Gastrocnemius medialis (tissue), 4 donors: ENCODE data around the gene FAM181A. TPM values are rescaled to one million over a fixed set of nuclear protein-coding genes. Genes with fewer than 3 reads are reported as not detected.
A peak's percentile ranks its signal among the peaks of the same experiment; 100 is the strongest.

Experiments
- ATAC-seq, 2 donors: fragments of 150-250 bp; one replicate each; pipeline ENCODE4 v1.9.1; 2016
- DNase-seq, 2 donors: peaks; one replicate each; pipeline ENCODE4 v3.0.0-alpha.2; 2019
- H3K27ac ChIP-seq, 4 donors: fragments of 200-600 bp; sonication (generic); 1 replicate in 1 of 4; 2 replicates in 3 of 4; pipeline ENCODE4 v1.5.1; 2016 to 2018; ENCODE audit warnings: mild to moderate bottlenecking in 2 of 4, moderate library complexity in 1 of 4
- H3K27me3 ChIP-seq, 3 donors: fragments of 200-600 bp; sonication (generic) in 2 of 3; 1 replicate in 1 of 3; 2 replicates in 2 of 3; pipeline versions ENCODE4 v1.5.1 to v1.6.0; 2016 to 2019; ENCODE audit warnings: mild to moderate bottlenecking in 1 of 3, moderate library complexity in 1 of 3
- H3K36me3 ChIP-seq, 2 donors: fragments of 200-600 bp; sonication (generic) in 1 of 2; one replicate each; pipeline ENCODE4 v1.5.1; 2017 to 2018
- H3K4me1 ChIP-seq, 2 donors: fragments of 200-600 bp; sonication (generic) in 1 of 2; one replicate each; pipeline ENCODE4 v1.5.1; 2016 to 2017; ENCODE audit warnings: mild to moderate bottlenecking in 2 of 2
- H3K4me3 ChIP-seq, 4 donors: fragments of 200-600 bp; sonication (generic) in 3 of 4; 1 replicate in 1 of 4; 2 replicates in 3 of 4; pipeline ENCODE4 v1.5.1; 2016 to 2019; ENCODE audit warnings: mild to moderate bottlenecking in 2 of 4
- H3K9me3 ChIP-seq, 3 donors: fragments of 200-600 bp; sonication (generic) in 2 of 3; 1 replicate in 1 of 3; 2 replicates in 2 of 3; pipeline ENCODE4 v1.5.1; 2016 to 2019
- CTCF ChIP-seq, 5 experiments: fragments of 450-650 bp in 3 of 5; fragments of 200-600 bp in 2 of 5; sonication (generic) in 2 of 5; IDR thresholded peaks in 4 of 5; conservative IDR thresholded peaks in 1 of 5; 1 replicate in 4 of 5; 2 replicates in 1 of 5; pipeline ENCODE4 v1.5.1; 2016 to 2019; ENCODE audit warnings: antibody characterized with exemption in 5 of 5, mild to moderate bottlenecking in 3 of 5, moderate library complexity in 3 of 5
- POLR2A ChIP-seq, 2 donors: fragments of 450-650 bp; IDR thresholded peaks; one replicate each; pipeline ENCODE4 v1.6.1; 2017; ENCODE audit warnings: antibody characterized with exemption in 2 of 2, mild to moderate bottlenecking in 2 of 2, moderate library complexity in 2 of 2
- in situ Hi-C, 4 donors: fragments of 200-750 bp; cut with MboI; loops; one replicate each; pipeline versions ENCODE4 v1.15.0 to v1.8.0; 2017; ENCODE audit warnings: low sequenced_read_pairs in 4 of 4
- intact Hi-C: fragments of 100-400 bp; cut with DNase I; formaldehyde crosslinking; loops from one replicate; pipeline ENCODE4 v1.15.1; 2023; ENCODE audit warnings: low total_unique reads
- total RNA-seq, 4 donors: library from RNA; depleted of rRNA; stranded (reverse); fragments of >200 nt; gene quantifications; one replicate each; pipeline versions ENCODE4 v1.1.0 to v1.2.3, GENCODE V29; 2016

Gene FAM181A
- total RNA-seq, 4 donors from 2014 or later = not detected

- Histone ChIP-seq H3K4me3 (no peak overlapping the region), H3K27ac (peak overlapping the region; percentile 97 to 100 (median 98)), H3K27me3 (no peaks in the 10 kb centered on the region), H3K4me1 (peaks cover 10 to 14% of the 10 kb centered on the region in 2 donors), H3K9me3 (no peaks in the 10 kb centered on the region), H3K36me3 (peaks cover 0 to 66% of the 10 kb centered on the region in 2 donors)
- no peak for ATAC-seq
- intact Hi-C loops (loop anchor here (5.0 kb wide), 1 partner anchor 237 kb away; the partner anchor contains the start of gene PPP4R4), in situ Hi-C loops (no loop called here)
- DNase-seq = no peak
- no peak for TF ChIP-seq CTCF (IDR thresholded peaks at IDR 0.05 in 4 of 5, conservative IDR thresholded peaks at IDR 0.05 in 1 of 5)
Observed at GRCh38 chr14:93935213-93935612, 8.1 kb downstream of the FAM181A start.

- TF ChIP-seq CTCF (IDR thresholded peaks at IDR 0.05 in 4 of 5, conservative IDR thresholded peaks at IDR 0.05 in 1 of 5) (peak in 3 of 5 experiments; percentile 40 to 53 (median 46)), POLR2A (IDR thresholded peaks at IDR 0.05) (no peak)
Observed at GRCh38 chr14:93936245-93936644, 9.1 kb downstream of the FAM181A start.

GRCh38 chr14:93936926-93937325 lies 9.8 kb downstream of the FAM181A start:
- DNase-seq (no peak), ATAC-seq (no peak)
- in situ Hi-C loops (no loop called here), intact Hi-C loops (loop anchor here (5.0 kb wide), 1 partner anchor 235 kb away; the partner anchor contains the start of gene PPP4R4)
- Histone ChIP-seq H3K9me3 (no peaks in the 10 kb centered on the region), H3K4me3 (no peak overlapping the region), H3K4me1 (peaks cover 25 to 31% of the 10 kb centered on the region in 2 donors), H3K36me3 (peaks cover 0 to 58% of the 10 kb centered on the region in 2 donors), H3K27ac (peak overlapping the region; percentile 97 to 100 (median 98)), H3K27me3 (no peaks in the 10 kb centered on the region)
- TF ChIP-seq POLR2A (IDR thresholded peaks at IDR 0.05) (no peak), CTCF (IDR thresholded peaks at IDR 0.05 in 4 of 5, conservative IDR thresholded peaks at IDR 0.05 in 1 of 5) (no peak)

More at GRCh38 chr14:93936245-93936644, 9.1 kb downstream of the FAM181A start:
- DNase-seq (no peak), ATAC-seq (no peak)
- Histone ChIP-seq H3K27me3 (no peaks in the 10 kb centered on the region), H3K4me1 (peaks cover 20 to 24% of the 10 kb centered on the region in 2 donors), H3K36me3 (peaks cover 0 to 58% of the 10 kb centered on the region in 2 donors), H3K27ac (peak overlapping the region; percentile 97 to 100 (median 98)), H3K9me3 (no peaks in the 10 kb centered on the region), H3K4me3 (no peak overlapping the region)
- in situ Hi-C loops = no loop called here
- intact Hi-C loops = loop anchor here (5.0 kb wide), 1 partner anchor 236 kb away; the partner anchor contains the start of gene PPP4R4

- DNase-seq (peak; percentile 87 to 95), ATAC-seq (peak; percentile 57 to 61)
- no peak for TF ChIP-seq CTCF (IDR thresholded peaks at IDR 0.05 in 4 of 5, conservative IDR thresholded peaks at IDR 0.05 in 1 of 5)
- Histone ChIP-seq H3K4me3 (no peak overlapping the region), H3K9me3 (no peaks in the 10 kb centered on the region), H3K36me3 (peaks cover 0 to 55% of the 10 kb centered on the region in 2 donors), H3K27ac (peak overlapping the region; percentile 97 to 100 (median 98)), H3K27me3 (no peaks in the 10 kb centered on the region), H3K4me1 (peaks cover 31 to 37% of the 10 kb centered on the region in 2 donors)
- intact Hi-C loops (loop anchor here (5.0 kb wide), 1 partner anchor 235 kb away; the partner anchor contains the start of gene PPP4R4), in situ Hi-C loops (no loop called here)
Observed at GRCh38 chr14:93937519-93937918, 10.4 kb downstream of the FAM181A start.
